DMS153 (cell line): ENCODE data around the gene HDAC9.
A peak's percentile ranks its signal among the peaks of the same experiment; 100 is the strongest.

Source experiments
- DNase-seq: peaks from one replicate; lab custom pipeline; 2025; lab: John Stamatoyannopoulos, UW

The HDAC9 gene

DNA sequence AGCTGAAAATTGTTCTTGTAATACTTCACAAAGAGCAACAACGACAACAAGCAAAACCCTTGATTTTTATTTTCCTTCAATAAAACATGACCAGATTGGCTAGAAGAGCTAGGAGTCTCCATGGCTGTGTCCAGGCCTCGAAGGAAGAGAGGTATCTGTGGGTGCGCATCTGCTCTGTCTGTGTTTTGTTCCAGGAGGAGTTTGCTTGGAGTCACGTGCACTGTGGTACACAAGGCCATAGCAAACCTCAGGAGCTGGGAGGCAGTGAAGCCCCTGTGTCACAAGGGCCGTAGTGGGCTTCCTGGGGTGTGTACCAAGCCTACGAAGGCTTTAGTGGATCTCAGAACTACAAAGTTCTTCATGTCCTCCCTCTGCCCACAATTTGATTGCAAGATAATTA is 350.2 kb downstream of the HDAC9 start:
- no peak for DNase-seq

- DNase-seq: no peak
These were observed 351.2 kb downstream of the HDAC9 start for GRCh38 chr7:18846765-18847215.

DNA sequence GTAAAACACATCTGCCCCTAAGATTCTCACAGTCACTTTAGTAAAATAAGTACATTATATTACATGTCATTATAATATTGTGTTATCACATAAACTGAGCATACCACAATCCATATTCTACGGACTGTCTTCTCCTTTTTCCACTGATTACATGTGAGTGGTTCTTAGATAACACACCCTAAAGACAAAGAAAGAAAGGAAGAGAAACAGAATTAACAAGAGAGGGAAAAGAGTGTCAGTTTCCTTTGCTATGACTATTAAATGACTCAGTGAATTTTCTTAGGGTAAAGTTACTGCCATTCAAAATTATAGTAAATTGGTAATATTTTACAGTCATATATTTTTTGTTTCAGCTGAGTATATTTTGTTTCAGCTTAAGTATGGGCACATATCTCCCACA is 353.6 kb downstream of the HDAC9 start:
- no peak for DNase-seq

- no peak for DNase-seq
These were observed 360.2 kb downstream of the HDAC9 start for GRCh38 chr7:18855796-18856195.

- DNase-seq: no peak
These were observed 362.7 kb downstream of the HDAC9 start for GRCh38 chr7:18858232-18858631.

DNA sequence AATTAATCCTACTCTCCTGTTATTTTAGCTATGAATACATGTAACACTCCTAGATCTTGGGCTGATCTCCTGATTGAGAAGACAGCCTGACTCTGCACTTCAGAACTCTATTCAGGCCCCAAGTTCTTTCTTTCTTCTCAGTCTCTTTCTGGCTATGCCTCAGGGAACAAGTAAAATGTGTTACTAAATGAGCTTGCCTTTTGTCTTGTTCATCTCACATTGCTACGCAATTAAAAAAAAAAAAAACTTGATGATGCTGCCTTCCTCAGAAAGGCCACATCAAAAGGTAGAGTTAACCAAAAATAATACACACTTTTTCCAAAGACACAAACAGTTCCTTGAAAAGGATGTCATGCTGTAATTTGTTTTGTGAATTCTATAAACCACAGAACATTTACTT is 363.8 kb downstream of the HDAC9 start:
- DNase-seq: no peak

DNA sequence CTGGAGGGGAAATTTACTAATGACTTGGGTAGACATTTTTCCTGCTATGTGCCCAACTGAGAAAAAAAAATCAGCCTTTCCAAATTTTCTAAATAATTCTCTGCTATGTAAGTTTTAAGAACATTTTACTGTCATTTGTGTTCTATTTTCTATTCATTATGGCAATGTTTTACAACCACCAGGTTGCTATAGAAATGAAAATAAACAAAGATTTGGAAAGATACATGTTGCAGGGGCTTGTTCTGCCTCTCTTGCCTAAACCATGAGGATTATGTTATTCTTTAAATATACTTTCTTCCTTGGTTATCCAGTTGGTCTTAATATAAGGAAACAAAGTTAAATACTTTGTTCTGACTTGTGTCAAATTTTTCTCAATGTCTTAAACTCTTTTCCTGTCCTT is 364.7 kb downstream of the HDAC9 start:
- DNase-seq: no peak

GRCh38 chr7:18861514-18862118 is 366.1 kb downstream of the HDAC9 start:
- DNase-seq: no peak

DNA sequence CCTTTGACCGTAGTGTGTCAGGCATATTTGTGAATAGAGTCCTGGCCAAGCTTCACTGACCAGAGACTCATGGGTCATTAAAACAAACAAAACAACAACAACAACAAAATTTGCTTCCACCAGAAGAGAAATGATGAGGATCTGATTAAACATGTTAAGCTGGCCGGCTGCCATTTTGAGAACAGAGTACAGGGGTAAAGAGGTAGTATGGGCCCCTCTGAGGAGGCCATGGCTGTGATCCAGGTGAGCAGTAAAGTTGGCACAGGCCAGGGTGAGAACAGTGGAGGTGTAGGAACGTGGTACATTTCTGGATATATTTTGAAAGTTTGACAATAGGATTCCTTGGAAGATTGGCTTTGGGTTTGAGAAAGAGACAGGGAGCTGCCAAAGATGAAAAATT is 369.4 kb downstream of the HDAC9 start:
- DNase-seq: no peak

DNA sequence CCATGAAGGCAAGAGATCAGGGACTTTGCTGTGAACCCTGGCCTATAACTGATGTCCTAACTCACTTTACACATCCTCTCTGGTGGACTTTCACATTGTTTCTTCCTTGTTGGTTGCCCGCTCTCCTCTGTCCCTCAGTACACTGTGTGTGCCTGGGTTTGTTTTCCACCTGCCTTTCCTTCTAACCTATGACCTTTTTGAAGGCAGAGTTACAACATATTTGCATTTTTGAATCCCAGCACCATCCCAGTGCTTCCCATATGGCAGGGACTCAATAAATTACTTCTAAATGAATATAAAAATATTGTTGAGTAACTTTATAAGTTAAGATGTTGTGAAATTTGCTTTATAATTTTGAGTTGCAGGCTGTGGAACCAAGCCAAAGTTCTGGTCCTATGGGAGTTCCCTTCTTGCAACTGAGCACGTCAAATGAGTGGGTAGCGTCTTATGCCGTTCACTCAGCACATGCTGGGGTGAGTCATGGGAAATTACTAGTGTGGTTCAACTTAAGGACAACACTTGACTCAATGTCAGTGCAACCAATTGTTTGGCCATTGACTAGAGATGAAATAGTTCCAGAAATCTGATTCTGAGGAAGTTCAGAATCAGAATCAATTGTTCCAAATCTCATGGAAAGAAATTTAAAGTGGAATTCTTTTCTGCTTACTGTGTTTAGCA is 370.9 kb downstream of the HDAC9 start:
- DNase-seq: no peak

DNA sequence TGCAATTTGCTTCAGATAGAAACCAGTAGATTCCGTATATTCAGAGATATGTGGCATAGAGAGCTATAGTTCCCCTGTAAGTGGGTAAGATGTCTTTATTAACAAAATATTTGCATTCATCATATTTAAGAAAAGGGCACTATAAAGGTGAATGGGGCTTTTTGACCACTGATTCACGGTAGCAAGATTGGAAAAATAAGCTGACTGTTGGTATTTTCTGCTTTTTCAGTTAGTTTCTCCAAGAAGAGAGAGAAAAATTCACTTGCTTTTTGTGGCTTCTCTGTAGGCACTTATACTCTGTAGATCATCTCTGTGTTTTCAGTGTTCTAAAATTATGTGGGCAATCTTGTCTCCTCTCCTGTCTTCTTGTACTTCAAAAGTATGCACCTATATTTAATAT is 376.8 kb downstream of the HDAC9 start:
- no peak for DNase-seq

DNA sequence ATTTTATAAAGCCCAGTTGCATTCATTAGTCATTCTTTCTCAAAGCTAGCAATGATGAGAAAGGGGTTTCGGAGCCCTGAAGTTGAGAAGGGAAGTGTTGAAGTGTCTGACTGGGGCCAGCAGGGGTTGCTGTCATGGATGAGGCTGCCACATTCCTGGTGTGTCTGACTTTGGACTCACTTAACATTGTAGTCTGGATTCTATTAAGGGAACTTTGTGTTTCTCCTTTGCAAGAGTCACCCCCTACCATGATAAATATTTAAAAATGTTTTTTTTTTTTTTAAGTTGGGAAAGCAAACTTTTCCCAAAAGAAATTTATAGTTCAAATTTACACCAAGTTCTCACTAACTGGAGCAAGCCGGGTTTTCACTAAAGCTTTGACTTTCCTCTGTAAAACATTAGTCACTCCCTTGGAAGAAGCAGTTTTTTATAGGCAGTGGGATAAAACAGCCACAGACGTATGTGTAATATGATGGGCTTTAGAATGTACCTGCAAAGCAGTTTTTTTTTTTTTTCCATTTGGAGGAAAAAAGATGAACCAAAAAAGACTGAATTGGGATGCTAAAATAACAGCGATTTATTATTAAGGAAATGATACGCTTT is 378.3 kb downstream of the HDAC9 start:
- no peak for DNase-seq

DNA sequence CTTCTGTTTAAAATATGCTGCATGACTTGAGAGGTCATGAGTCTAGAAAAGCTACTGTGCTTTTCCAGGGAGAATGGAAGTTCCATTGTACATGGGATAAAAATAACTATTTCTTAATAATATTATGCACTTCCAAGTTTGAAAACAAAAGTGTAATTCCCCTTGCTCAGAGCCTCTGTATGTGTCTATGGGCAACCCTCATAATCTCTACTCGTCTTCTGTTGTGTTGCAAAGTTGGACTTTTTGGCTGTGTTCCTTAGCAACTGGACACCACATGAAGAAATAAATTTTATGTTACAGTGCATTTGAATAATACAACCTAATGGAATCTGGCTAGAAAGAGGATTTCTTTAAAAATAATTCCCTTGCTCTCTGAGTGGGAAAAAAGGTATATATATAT is 379.3 kb downstream of the HDAC9 start:
- no peak for DNase-seq

- DNase-seq: no peak
These were observed 382.3 kb downstream of the HDAC9 start for GRCh38 chr7:18877874-18878273.

GRCh38 chr7:18886832-18887231 is 391.3 kb downstream of the HDAC9 start:
- DNase-seq: no peak

- peak; percentile 46 for DNase-seq
These were observed 393.9 kb downstream of the HDAC9 start for GRCh38 chr7:18889436-18889835.

DNA sequence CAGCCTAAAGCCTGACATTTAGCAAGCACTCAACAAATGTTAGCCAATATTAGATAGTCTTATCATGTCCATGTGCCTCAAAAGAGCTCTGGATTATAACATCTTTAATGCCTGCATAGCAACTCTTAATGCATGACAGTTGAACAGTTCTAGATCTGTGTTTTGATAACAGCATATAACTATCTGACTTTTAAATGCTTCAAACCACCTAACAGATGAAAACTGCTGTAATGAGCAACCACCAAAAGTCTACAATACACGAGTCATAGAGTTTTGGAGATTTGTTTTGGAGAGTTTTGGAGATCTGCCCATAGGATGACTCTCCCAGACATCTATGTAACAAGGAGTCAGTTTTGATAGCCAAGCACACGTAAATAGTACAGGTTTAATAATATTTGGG is 394.6 kb downstream of the HDAC9 start:
- DNase-seq: no peak

GRCh38 chr7:18890885-18891621 is 395.5 kb downstream of the HDAC9 start:
- no peak for DNase-seq

DNA sequence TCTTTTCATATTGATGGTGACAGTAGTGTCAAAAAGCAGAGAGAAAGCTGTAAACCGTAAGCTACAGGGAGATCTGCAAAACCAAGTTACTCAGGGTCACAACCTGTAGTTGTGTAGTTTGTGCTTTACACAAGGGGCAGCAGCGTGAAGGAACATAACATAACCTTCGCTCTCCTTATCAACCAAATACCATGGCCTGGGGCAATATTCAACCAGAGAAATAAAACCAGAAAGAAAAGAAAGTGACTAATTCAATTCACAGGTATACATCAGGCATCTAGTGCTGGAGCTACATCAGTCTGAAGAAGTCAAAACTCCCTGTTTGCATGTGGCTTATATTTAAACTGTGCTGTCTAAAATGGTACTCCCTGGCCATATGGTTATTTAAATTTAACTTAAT is 397.6 kb downstream of the HDAC9 start:
- DNase-seq: no peak

- no peak for DNase-seq
These were observed 398.6 kb downstream of the HDAC9 start for GRCh38 chr7:18894155-18894554.

- DNase-seq: no peak
These were observed 399.9 kb downstream of the HDAC9 start for GRCh38 chr7:18895456-18895855.

- no peak for DNase-seq
These were observed 400.9 kb downstream of the HDAC9 start for GRCh38 chr7:18896343-18896975.
